HL-60 (cell line): ENCODE measurements around the gene INSIG1.

Experiments
- GABPA ChIP-seq: IDR thresholded peaks from 2 replicates; pipeline ENCODE4 v1.6.1; 2012; ENCODE audit warnings: low read depth
- TF ChIP-seq, protein P1 (sequence below): IDR thresholded peaks from one replicate; pipeline ENCODE4 v1.5.1; 2011; ENCODE audit warnings: low read length, control low read depth, inconsistent platforms; ENCODE audit not compliant: insufficient read depth
- TF ChIP-seq, protein P2 (sequence below): IDR thresholded peaks from 2 replicates; pipeline ENCODE4 v1.6.1; 2012; ENCODE audit warnings: low read depth; ENCODE audit not compliant: insufficient replicate concordance

DNA sequence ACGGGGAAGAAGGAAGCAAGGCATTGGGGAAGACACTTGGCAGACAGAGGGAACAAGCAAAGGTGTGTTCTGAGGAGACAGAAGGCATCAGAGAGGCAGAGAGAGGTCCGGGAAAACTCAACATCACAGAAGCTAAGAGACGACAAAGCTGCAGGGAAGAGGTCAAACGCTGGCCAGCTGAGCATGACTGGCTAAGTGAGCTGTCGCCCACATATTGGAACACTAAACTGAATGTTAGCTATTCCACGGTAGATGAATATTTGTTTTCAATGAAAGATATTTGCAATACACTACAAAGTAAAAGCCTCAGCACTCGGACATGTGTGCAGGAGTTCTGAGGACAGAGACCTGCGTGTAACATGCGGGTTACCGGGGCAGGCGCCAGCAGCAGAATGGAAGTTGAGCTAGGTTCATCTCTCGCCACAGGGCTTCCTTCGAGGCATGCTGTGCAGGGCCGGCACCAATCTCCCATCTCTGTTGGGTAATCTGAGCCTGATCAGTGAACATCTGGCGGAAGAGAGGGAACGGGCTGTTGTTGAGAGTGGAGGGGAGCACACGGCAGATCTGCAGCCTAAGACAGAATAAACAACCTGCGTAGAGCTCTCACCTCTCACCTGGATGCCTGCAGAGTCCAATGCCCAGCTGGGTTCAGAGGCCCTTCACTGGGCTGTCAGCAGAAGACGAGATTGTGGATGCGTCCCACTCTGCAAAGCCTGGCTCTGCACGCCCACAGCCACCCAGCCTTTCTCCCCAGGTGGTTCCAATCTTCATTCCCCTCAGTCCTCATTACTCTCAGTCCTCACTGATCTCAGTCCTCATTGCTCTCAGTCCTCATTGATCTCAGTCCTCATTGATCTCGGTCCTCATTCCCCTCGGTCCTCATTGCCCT lies 35.9 kb downstream of the INSIG1 start:
- TF ChIP-seq, protein P1, sequence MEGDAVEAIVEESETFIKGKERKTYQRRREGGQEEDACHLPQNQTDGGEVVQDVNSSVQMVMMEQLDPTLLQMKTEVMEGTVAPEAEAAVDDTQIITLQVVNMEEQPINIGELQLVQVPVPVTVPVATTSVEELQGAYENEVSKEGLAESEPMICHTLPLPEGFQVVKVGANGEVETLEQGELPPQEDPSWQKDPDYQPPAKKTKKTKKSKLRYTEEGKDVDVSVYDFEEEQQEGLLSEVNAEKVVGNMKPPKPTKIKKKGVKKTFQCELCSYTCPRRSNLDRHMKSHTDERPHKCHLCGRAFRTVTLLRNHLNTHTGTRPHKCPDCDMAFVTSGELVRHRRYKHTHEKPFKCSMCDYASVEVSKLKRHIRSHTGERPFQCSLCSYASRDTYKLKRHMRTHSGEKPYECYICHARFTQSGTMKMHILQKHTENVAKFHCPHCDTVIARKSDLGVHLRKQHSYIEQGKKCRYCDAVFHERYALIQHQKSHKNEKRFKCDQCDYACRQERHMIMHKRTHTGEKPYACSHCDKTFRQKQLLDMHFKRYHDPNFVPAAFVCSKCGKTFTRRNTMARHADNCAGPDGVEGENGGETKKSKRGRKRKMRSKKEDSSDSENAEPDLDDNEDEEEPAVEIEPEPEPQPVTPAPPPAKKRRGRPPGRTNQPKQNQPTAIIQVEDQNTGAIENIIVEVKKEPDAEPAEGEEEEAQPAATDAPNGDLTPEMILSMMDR = no peak
- TF ChIP-seq, protein P2, sequence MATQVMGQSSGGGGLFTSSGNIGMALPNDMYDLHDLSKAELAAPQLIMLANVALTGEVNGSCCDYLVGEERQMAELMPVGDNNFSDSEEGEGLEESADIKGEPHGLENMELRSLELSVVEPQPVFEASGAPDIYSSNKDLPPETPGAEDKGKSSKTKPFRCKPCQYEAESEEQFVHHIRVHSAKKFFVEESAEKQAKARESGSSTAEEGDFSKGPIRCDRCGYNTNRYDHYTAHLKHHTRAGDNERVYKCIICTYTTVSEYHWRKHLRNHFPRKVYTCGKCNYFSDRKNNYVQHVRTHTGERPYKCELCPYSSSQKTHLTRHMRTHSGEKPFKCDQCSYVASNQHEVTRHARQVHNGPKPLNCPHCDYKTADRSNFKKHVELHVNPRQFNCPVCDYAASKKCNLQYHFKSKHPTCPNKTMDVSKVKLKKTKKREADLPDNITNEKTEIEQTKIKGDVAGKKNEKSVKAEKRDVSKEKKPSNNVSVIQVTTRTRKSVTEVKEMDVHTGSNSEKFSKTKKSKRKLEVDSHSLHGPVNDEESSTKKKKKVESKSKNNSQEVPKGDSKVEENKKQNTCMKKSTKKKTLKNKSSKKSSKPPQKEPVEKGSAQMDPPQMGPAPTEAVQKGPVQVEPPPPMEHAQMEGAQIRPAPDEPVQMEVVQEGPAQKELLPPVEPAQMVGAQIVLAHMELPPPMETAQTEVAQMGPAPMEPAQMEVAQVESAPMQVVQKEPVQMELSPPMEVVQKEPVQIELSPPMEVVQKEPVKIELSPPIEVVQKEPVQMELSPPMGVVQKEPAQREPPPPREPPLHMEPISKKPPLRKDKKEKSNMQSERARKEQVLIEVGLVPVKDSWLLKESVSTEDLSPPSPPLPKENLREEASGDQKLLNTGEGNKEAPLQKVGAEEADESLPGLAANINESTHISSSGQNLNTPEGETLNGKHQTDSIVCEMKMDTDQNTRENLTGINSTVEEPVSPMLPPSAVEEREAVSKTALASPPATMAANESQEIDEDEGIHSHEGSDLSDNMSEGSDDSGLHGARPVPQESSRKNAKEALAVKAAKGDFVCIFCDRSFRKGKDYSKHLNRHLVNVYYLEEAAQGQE = no peak
- TF ChIP-seq GABPA = no peak
